HG03439 (cell line): ENCODE data around the gene YPEL2.

ENCODE experiments used
- ATAC-seq: cut with Tn5 transposase; IDR thresholded peaks from one replicate; pipeline ENCODE4 v1.9.1; 2021; ENCODE audit warnings: mild to moderate bottlenecking, moderate library complexity; ENCODE audit not compliant: unreplicated experiment

Gene YPEL2

GRCh38 chr17:59427996-59428395 lies 96.5 kb downstream of the YPEL2 start:
- ATAC-seq: no peak

- ATAC-seq: no peak
Measured at GRCh38 chr17:59428916-59429485, 97.5 kb downstream of the YPEL2 start.

DNA sequence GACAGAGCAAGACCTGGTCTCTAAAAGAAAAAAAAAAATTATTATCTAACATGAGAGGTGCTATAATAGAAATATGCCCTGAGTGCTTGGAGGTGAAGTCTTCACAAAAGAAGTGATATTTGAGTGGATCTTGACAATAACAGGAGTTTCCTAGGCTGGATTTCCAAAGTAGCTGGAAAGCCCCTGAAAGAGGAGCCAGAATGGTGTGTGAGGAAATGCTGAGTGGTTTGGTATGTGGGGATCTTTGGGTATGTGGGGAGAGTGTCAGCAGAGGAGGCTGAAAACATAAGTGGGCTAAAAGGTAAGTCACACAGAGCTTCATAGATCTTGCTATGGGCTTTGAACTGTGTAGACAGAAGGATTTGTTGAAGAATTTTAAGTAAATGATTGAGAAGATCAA lies 100.1 kb downstream of the YPEL2 start:
- ATAC-seq: no peak

DNA sequence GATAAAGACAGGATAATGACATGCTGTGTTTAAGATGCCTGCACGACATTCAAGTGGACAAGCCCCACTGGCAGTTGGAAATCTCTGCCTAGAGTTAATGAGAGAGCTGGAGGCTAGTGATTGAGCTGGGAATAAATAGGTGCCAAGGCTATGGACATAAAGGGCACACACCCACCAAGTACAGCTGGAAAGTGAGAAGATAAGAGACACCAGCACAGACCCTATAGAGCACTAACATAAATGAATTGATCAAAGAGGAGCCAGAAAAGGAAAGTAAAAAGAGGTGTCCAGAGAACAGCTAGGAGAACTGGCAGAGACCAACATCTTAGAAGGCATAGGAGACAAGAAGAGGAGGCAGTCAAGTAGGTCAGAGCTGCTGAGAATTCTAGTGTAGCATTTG lies 101.2 kb downstream of the YPEL2 start:
- no peak for ATAC-seq

- no peak for ATAC-seq
Measured at GRCh38 chr17:59433586-59433985, 102.1 kb downstream of the YPEL2 start.

DNA sequence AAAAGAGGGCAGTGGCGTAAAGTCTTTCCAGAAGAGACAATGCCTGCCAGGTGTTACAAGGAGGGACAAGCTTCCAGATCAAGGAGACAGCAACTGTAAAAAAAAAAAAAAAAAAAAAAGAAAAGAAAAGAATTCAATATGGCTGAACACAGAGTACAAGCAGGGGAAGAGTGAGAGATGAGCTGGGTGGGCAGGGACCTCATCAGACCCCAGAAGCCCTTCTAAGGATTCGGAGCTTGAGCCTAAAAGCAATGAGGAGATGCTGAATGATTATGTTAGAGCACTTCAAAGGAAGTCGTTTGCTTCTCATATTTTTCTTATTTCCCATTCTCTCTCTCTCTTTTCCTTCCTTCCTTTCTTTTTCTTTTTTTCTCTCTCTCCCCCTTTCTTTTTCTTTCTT lies 103.0 kb downstream of the YPEL2 start:
- no peak for ATAC-seq

- no peak for ATAC-seq
Measured at GRCh38 chr17:59435238-59435637, 103.8 kb downstream of the YPEL2 start.

DNA sequence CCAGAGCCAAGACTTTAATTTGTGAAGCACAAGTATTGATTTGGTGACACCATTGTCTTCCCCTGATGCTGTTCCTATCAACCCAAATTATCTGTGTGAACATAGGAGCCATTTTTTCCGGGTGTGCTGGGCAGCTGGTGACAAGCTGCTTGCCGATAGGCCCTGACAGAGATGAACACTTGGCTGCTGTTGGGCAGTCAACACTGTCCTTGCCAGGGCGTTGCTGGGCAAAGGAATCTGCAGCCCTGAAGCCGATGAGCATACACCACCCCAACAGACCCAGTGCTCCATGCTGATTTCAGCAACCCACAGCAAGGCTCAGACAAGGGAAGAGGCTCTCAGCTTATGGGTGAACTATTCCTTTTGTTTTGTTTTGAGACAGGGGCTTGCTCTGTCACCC lies 105.4 kb downstream of the YPEL2 start:
- ATAC-seq: no peak

DNA sequence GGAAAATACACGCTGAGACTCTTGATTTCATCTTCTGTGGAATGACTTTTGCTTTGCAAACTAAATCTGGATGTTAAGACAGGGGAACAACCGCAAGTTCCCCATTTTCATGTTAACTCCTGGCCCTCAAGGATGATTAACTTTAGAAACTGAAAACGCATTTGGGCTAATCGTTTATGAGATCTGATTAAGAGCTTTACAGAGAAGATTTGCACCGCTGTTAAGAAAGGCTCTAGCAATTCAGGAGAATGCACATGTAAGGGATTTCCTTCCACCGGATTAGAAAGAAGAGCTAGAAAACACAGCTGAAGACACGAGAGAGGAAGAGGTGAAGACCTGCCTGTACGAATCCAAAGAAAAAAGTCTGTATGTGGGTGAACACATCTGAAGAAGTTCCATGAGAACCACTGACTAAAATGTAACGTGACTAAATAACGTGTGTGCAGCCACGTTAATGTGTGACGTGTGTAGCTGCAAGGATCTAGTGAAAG lies 106.4 kb downstream of the YPEL2 start:
- ATAC-seq: no peak

DNA sequence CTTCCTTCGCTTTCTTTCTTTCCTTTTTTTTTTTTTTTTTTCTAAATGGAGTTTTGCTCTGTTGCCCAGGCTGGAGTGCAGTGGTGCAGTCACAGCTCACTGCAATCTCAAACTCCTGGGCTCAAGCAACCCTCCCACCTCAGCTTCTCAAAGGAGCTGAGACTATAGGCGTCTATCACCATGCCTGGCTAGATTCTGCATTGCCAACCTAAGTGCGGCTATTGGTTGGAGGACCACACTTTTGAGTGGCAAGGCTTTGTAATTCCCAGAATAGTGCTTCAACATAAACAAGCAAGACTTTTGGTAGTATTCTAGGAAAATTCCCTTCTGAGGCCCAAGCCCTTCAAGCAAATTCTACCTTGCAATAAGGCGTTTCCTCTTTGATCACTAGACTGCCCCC lies 107.8 kb downstream of the YPEL2 start:
- no peak for ATAC-seq

GRCh38 chr17:59439741-59440211 lies 108.3 kb downstream of the YPEL2 start:
- no peak for ATAC-seq

GRCh38 chr17:59440757-59441463 lies 109.5 kb downstream of the YPEL2 start:
- no peak for ATAC-seq

DNA sequence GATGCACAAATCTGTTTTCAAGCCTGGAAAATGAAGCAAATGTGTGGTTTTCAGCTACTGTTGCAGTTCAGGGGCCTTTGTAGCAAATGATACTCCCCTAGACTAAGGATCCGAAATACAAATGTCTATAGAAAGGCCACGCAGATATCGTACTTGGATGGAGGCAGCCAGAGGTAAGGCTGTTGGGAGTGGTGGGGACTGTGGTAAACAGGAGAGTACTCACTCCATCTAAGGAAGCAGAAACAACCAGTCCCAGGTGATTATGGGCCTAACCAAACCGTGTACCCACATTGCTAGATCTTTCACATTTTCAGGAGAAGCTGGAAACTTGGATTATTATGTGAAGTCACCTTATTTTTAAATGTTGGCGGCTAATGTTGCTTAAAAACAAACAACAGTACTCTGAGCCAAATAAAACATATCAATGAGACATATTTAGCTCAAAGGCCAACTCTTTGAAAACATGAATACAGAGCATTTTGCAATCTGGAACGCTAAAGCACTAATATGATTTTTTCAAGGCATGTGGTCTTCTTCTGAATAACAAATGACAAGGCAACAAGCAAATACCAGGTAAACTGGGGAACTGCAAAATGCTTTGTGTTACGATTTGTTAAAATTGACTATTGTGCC lies 110.1 kb downstream of the YPEL2 start:
- no peak for ATAC-seq

DNA sequence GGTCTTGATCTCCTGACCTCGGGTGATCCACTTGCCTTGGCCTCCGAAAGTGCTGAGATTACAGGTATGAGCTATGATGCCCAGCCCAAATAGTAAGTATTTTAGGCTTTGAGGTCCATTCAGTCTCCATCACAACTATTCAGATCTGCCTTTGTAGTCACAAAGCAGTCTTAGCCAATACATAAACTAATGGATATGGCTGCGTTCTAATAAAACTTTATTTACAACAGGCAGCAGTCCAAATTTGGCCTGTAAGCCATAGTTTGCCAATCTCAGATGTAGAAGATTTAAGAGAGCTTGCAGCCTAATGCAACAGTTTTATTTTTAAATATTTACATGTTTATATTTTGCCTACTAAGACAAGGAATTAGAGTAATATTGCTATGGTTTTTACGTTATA lies 111.7 kb downstream of the YPEL2 start:
- ATAC-seq: no peak
